Limb (tissue), 2 donors: ENCODE data around the gene IRGM.
"Not testable (repeated sequence)": the region's sequence is repeated elsewhere in the genome, so short reads cannot be mapped to it uniquely, and the experiment has no call there.

Experiments used
- DNase-seq, 2 donors: peaks; one replicate each; pipeline ENCODE4 v3.0.0-alpha.2; 2016; ENCODE audit errors: extremely low spot score in 2 of 2

The IRGM gene

GRCh38 chr5:150846308-150846653 is at the start of gene IRGM:
Gene IRGM, plus strand, starts transcription at chr5:150846521. Its CDS starts 1,603 bp downstream, at chr5:150848124.
- DNase-seq = not testable (repeated sequence)

GRCh38 chr5:150797384-150797783 is 48.9 kb upstream of the IRGM start:
- no peak for DNase-seq

GRCh38 chr5:150801117-150801927 is 45.0 kb upstream of the IRGM start:
- peak in 1 of 2 donors; percentile 72 for DNase-seq

- no peak for DNase-seq
These were observed 41.9 kb upstream of the IRGM start for GRCh38 chr5:150804388-150804787.

- no peak for DNase-seq
These were observed 37.0 kb upstream of the IRGM start for GRCh38 chr5:150809363-150809762.

GRCh38 chr5:150815010-150815409 is 31.3 kb upstream of the IRGM start:
- DNase-seq = no peak

- DNase-seq = no peak
These were observed 29.4 kb upstream of the IRGM start for GRCh38 chr5:150816946-150817345.

- no peak for DNase-seq
These were observed 16.6 kb upstream of the IRGM start for GRCh38 chr5:150829744-150830143.

- not testable (repeated sequence) for DNase-seq
These were observed 14.5 kb upstream of the IRGM start for GRCh38 chr5:150831821-150832220.

- DNase-seq = no peak
These were observed 10.3 kb upstream of the IRGM start for GRCh38 chr5:150836064-150836463.

GRCh38 chr5:150836703-150837102 is 9.6 kb upstream of the IRGM start:
- DNase-seq = no peak

GRCh38 chr5:150845185-150845859 is 999 bp upstream of the IRGM start:
- DNase-seq = not testable (repeated sequence)

- peak; percentile 50 to 92 for DNase-seq
These were observed 473 bp downstream of the IRGM start for GRCh38 chr5:150846654-150847333.

- no peak for DNase-seq
These were observed 994 bp downstream of the IRGM start for GRCh38 chr5:150847334-150847695.

GRCh38 chr5:150848271-150848670 is 1.9 kb downstream of the IRGM start:
- no peak for DNase-seq

GRCh38 chr5:150851039-150851438 is 4.7 kb downstream of the IRGM start:
- no peak for DNase-seq

- DNase-seq = no peak
These were observed 7.2 kb downstream of the IRGM start for GRCh38 chr5:150853561-150853960.

- not testable (repeated sequence) for DNase-seq
These were observed 10.4 kb downstream of the IRGM start for GRCh38 chr5:150856700-150857099.

- no peak for DNase-seq
These were observed 14.0 kb downstream of the IRGM start for GRCh38 chr5:150860246-150860821.

- DNase-seq = no peak
These were observed 15.7 kb downstream of the IRGM start for GRCh38 chr5:150862070-150862469.

- DNase-seq = no peak
These were observed 33.0 kb downstream of the IRGM start for GRCh38 chr5:150879358-150879757.
